ENCODE results near the gene ZNF638. TPM values are rescaled to one million over a fixed set of nuclear protein-coding genes. Genes with fewer than 3 reads are reported as not detected.

ZNF638 gene
- total RNA-seq, 1 experiment from 2014 or later = 109 TPM

- no peak for TF ChIP-seq CREB1 (CRISPR knock-in tag; IDR thresholded peaks at IDR 0.05)
- no peak for TF ChIP-seq MXD4 (CRISPR knock-in tag; IDR thresholded peaks at IDR 0.05; ENCODE audit: borderline replicate concordance)
- TF ChIP-seq ZNF232 (CRISPR knock-in tag; IDR thresholded peaks at IDR 0.05) = no peak
- TF ChIP-seq IRF1 (CRISPR knock-in tag; IDR thresholded peaks at IDR 0.05) = no peak
Observed at GRCh38 chr2:71478806-71479205, 147.2 kb downstream of the ZNF638 start (continued).

- H3K4me1 Mint-ChIP-seq = peaks cover 27% of the 10 kb centered on the region
- peaks cover 2% of the 10 kb centered on the region; the same call in 1 of the 2 replicates for H3K27me3 Mint-ChIP-seq (ENCODE audit: low read depth)
- no peak overlapping the region for H3K4me3 Mint-ChIP-seq
- H3K9me3 Mint-ChIP-seq = peaks cover 5% of the 10 kb centered on the region
- H3K36me3 Mint-ChIP-seq = peaks cover 4% of the 10 kb centered on the region; the same call in 1 of the 2 replicates
- no peak for ATAC-seq
- no peak overlapping the region for H3K27ac Mint-ChIP-seq
- POLR2A ChIA-PET = no interaction called here
- no peak for DNase-seq (ENCODE audit: low spot score)
- TF ChIP-seq IRF1 (CRISPR knock-in tag; IDR thresholded peaks at IDR 0.05) = no peak
- TF ChIP-seq ELF4 (CRISPR knock-in tag; IDR thresholded peaks at IDR 0.05; ENCODE audit: low read depth) = no peak
- TF ChIP-seq NFE2L1 (CRISPR knock-in tag; IDR thresholded peaks at IDR 0.05) = no peak
- TF ChIP-seq ZNF423 (CRISPR knock-in tag; IDR thresholded peaks at IDR 0.05) = no peak
- no peak for TF ChIP-seq MYBL2 (CRISPR knock-in tag; IDR thresholded peaks at IDR 0.05)
- TF ChIP-seq USF2 (CRISPR knock-in tag; IDR thresholded peaks at IDR 0.05) = no peak
- no peak for TF ChIP-seq ERG (CRISPR knock-in tag; IDR thresholded peaks at IDR 0.05)
- TF ChIP-seq IRF2 (CRISPR knock-in tag; IDR thresholded peaks at IDR 0.05; ENCODE audit: borderline replicate concordance, low read depth) = no peak
- TF ChIP-seq NFATC4 (CRISPR knock-in tag; IDR thresholded peaks at IDR 0.05) = no peak
- TF ChIP-seq MAX (CRISPR knock-in tag; IDR thresholded peaks at IDR 0.05) = no peak
- CTCF ChIA-PET = interaction anchor here (1.0 kb wide), 1 partner anchor 325 kb away, joined by 3 read pairs; no protein-coding TSS in a partner anchor
Observed at GRCh38 chr2:71479261-71479660, 147.7 kb downstream of the ZNF638 start.

- H3K4me1 Mint-ChIP-seq = peaks cover 22% of the 10 kb centered on the region
- peaks cover 4% of the 10 kb centered on the region; the same call in 1 of the 2 replicates for H3K36me3 Mint-ChIP-seq
- H3K27ac Mint-ChIP-seq = no peak overlapping the region
- no peak for TF ChIP-seq GTF2I (CRISPR knock-in tag; conservative IDR thresholded peaks at IDR 0.05)
- TF ChIP-seq SOX15 (CRISPR knock-in tag; IDR thresholded peaks at IDR 0.05) = no peak
- TF ChIP-seq CREB1 (CRISPR knock-in tag; IDR thresholded peaks at IDR 0.05) = no peak
- TF ChIP-seq PREB (CRISPR knock-in tag; IDR thresholded peaks at IDR 0.05; ENCODE audit: borderline replicate concordance) = no peak
- TF ChIP-seq MYBL2 (CRISPR knock-in tag; IDR thresholded peaks at IDR 0.05) = no peak
- H3K4me3 Mint-ChIP-seq = no peak overlapping the region
- ChIA-PET POLR2A (no interaction called here), CTCF (interaction anchor here (1.0 to 3.5 kb wide), 4 partner anchors 14 to 324 kb away, joined by 4 to 32 read pairs (median 6); no protein-coding TSS in a partner anchor)
- DNase-seq (ENCODE audit: low spot score) (no peak), ATAC-seq (no peak)
- peaks cover 2% of the 10 kb centered on the region; the same call in 1 of the 2 replicates for H3K27me3 Mint-ChIP-seq (ENCODE audit: low read depth)
- peaks cover 5% of the 10 kb centered on the region for H3K9me3 Mint-ChIP-seq
Observed at GRCh38 chr2:71481111-71481510, 149.5 kb downstream of the ZNF638 start.
